Caco-2 (cell line): Measurements from ENCODE around the gene TTLL11. TPM values are rescaled to one million over a fixed set of nuclear protein-coding genes. Genes with fewer than 3 reads are reported as not detected.

Experiments used
- BruUV-seq: library from RNA; stranded (reverse); fragments of 400-500 nt; replicated peaks from 2 replicates; lab custom pipeline; 2021; lab: Mats Ljungman, UMichigan
- CTCF ChIA-PET: fragments of 300-600 bp; sonication (Branson Sonifier 250); formaldehyde crosslinking; loops from one replicate; lab custom pipeline; 2022; ENCODE audit warnings: antibody characterized with exemption; lab: Charles Lee
- POLR2A ChIA-PET: fragments of 300-600 bp; sonication (Branson Sonifier 250); formaldehyde crosslinking; loops from one replicate; lab custom pipeline; 2022; ENCODE audit warnings: antibody characterized with exemption; lab: Charles Lee
- DNase-seq, 2 experiments: peaks; one replicate each; pipeline versions ENCODE4 v3.0.0 to v3.0.0-alpha.2; 2020 to 2022
- H3K27me3 ChIP-seq: replicated peaks from 2 replicates; pipeline ENCODE4 v1.6.0; 2011; ENCODE audit warnings: low read length; ENCODE audit not compliant: control insufficient read depth, insufficient read depth
- H3K36me3 ChIP-seq: 2 replicates; pipeline ENCODE4 v1.5.1; 2011; ENCODE audit warnings: low read length; ENCODE audit not compliant: control insufficient read depth, insufficient read depth
- H3K4me1 ChIP-seq: fragments of 250-450 bp; sonication (Bioruptor Pico); 2 replicates; pipeline ENCODE4 v1.5.1; 2020; ENCODE audit warnings: mild to moderate bottlenecking
- H3K4me3 ChIP-seq: 2 replicates; pipeline ENCODE4 v1.5.1; 2011; ENCODE audit warnings: low read depth, mild to moderate bottlenecking, control low read depth, low read length
- H3K9me3 ChIP-seq: fragments of 250-450 bp; sonication (Bioruptor Pico); 2 replicates; pipeline ENCODE4 v1.5.1; 2020; ENCODE audit warnings: mild to moderate bottlenecking, moderate library complexity
- H3K27ac Mint-ChIP-seq: one replicate; pipeline ENCODE4 v1.8.0; 2022; ENCODE audit warnings: mixed read lengths; ENCODE audit not compliant: unreplicated experiment
- H3K27me3 Mint-ChIP-seq: one replicate; pipeline ENCODE4 v1.8.0; 2022; ENCODE audit warnings: mixed read lengths; ENCODE audit not compliant: insufficient read depth, unreplicated experiment
- H3K36me3 Mint-ChIP-seq: one replicate; pipeline ENCODE4 v1.8.0; 2022; ENCODE audit warnings: mild to moderate bottlenecking, mixed read lengths; ENCODE audit not compliant: insufficient read depth, unreplicated experiment
- H3K4me1 Mint-ChIP-seq: one replicate; pipeline ENCODE4 v1.8.0; 2022; ENCODE audit warnings: low read depth, mixed read lengths; ENCODE audit not compliant: unreplicated experiment
- H3K4me3 Mint-ChIP-seq: one replicate; pipeline ENCODE4 v1.8.0; 2022; ENCODE audit warnings: mild to moderate bottlenecking, moderate library complexity, mixed read lengths; ENCODE audit not compliant: unreplicated experiment
- H3K9me3 Mint-ChIP-seq: one replicate; pipeline ENCODE4 v1.8.0; 2022; ENCODE audit warnings: mixed read lengths; ENCODE audit not compliant: unreplicated experiment
- intact Hi-C: fragments of 100-400 bp; cut with micrococcal nuclease; formaldehyde crosslinking; loops from one replicate; pipeline ENCODE4 v1.10.0; 2022; ENCODE audit not compliant: unreplicated experiment
- total RNA-seq: library from RNA; stranded (reverse); gene quantifications from 2 replicates; pipeline ENCODE4 v1.2.3, GENCODE V29; 2022
- TF ChIP-seq, protein P1 (sequence below), 2 experiments: fragments of 200-600 bp in 1 of 2; IDR thresholded peaks; 1 replicate in 1 of 2; 2 replicates in 1 of 2; pipeline versions ENCODE4 v1.5.1 to v1.8.0; 2011 to 2022; ENCODE audit warnings: antibody characterized with exemption in 1 of 2, control low read depth in 1 of 2, inconsistent platforms in 1 of 2, low read depth in 1 of 2, low read length in 1 of 2, mild to moderate bottlenecking in 1 of 2, moderate library complexity in 1 of 2; ENCODE audit not compliant: insufficient read depth in 1 of 2, severe bottlenecking in 1 of 2, unreplicated experiment in 1 of 2

TTLL11 gene
- total RNA-seq, 1 experiment from 2014 or later = 4.4 TPM

DNA sequence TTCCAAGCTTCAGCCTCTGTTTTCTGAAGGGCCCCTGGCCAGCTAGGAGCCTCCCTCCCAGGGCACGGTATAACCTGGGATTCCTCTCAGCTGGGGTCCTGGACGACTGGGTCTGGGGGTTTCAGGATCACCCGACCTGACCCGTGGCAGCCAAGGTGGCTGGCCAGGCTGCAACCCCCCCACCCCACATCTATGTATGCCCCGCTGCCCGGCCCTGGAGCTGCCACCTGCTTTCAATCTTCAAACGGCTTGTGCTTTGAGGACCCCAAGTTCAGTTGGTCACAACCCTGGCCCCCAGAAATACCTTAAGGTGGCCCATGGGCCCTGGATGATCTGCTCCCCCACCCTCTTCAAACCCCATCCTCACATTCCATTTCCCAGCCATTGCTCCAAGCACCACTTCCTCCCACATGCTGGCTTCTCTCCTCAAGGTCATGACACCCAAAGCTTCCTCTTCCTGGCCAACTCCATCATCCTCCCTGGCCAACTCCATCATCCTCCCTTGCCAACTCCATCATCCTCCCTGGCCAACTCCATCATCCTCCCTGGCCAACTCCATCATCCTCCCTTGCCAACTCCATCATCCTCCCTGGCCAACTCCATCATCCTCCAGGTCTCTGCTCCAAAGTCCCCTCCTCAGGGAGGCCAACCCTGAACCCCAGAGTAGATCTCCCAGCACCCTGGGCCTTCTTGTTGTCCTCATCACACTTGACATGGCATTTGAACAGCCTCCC is 17.2 kb upstream of the TTLL11 start:
- Mint-ChIP-seq H3K9me3 (no peaks in the 10 kb centered on the region), H3K27ac (no peak overlapping the region), H3K4me3 (no peak overlapping the region), H3K4me1 (no peaks in the 10 kb centered on the region), H3K27me3 (no peaks in the 10 kb centered on the region), H3K36me3 (no peaks in the 10 kb centered on the region)
- TF ChIP-seq, protein P1, sequence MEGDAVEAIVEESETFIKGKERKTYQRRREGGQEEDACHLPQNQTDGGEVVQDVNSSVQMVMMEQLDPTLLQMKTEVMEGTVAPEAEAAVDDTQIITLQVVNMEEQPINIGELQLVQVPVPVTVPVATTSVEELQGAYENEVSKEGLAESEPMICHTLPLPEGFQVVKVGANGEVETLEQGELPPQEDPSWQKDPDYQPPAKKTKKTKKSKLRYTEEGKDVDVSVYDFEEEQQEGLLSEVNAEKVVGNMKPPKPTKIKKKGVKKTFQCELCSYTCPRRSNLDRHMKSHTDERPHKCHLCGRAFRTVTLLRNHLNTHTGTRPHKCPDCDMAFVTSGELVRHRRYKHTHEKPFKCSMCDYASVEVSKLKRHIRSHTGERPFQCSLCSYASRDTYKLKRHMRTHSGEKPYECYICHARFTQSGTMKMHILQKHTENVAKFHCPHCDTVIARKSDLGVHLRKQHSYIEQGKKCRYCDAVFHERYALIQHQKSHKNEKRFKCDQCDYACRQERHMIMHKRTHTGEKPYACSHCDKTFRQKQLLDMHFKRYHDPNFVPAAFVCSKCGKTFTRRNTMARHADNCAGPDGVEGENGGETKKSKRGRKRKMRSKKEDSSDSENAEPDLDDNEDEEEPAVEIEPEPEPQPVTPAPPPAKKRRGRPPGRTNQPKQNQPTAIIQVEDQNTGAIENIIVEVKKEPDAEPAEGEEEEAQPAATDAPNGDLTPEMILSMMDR (IDR thresholded peaks at IDR 0.05; ENCODE audit: insufficient read depth in 1 of 2, low read depth in 1 of 2, low read length in 1 of 2, severe bottlenecking in 1 of 2, unreplicated experiment in 1 of 2) = no peak
- Histone ChIP-seq H3K9me3 (no peaks in the 10 kb centered on the region), H3K4me3 (no peak overlapping the region), H3K36me3 (no peaks in the 10 kb centered on the region), H3K4me1 (no peaks in the 10 kb centered on the region), H3K27me3 (no peaks in the 10 kb centered on the region)
- intact Hi-C loops = no loop called here
- ChIA-PET POLR2A (no interaction called here), CTCF (interaction anchor here (0.8 kb wide), 1 partner anchor 12 kb away, joined by 4 read pairs; no protein-coding TSS in a partner anchor)
- BruUV-seq = no TSS peak
- DNase-seq = no peak

GRCh38 chr9:122109035-122109813 is 16.1 kb upstream of the TTLL11 start:
- ChIA-PET CTCF (interaction anchor here (0.8 kb wide), 1 partner anchor 11 kb away, joined by 4 read pairs; no protein-coding TSS in a partner anchor), POLR2A (no interaction called here)
- H3K4me3 Mint-ChIP-seq = no peak overlapping the region
- BruUV-seq = no TSS peak
- H3K4me1 Mint-ChIP-seq = no peaks in the 10 kb centered on the region
- Histone ChIP-seq H3K9me3 (no peaks in the 10 kb centered on the region), H3K36me3 (no peaks in the 10 kb centered on the region), H3K27me3 (no peaks in the 10 kb centered on the region), H3K4me3 (no peak overlapping the region), H3K4me1 (no peaks in the 10 kb centered on the region)
- no peaks in the 10 kb centered on the region for H3K27me3 Mint-ChIP-seq
- DNase-seq = no peak
- TF ChIP-seq, protein P1 (IDR thresholded peaks at IDR 0.05; ENCODE audit: insufficient read depth in 1 of 2, low read depth in 1 of 2, low read length in 1 of 2, severe bottlenecking in 1 of 2, unreplicated experiment in 1 of 2) = no peak
- intact Hi-C loops = no loop called here
- peaks cover 3% of the 10 kb centered on the region for H3K9me3 Mint-ChIP-seq
- no peak overlapping the region for H3K27ac Mint-ChIP-seq
- H3K36me3 Mint-ChIP-seq = no peaks in the 10 kb centered on the region

DNA sequence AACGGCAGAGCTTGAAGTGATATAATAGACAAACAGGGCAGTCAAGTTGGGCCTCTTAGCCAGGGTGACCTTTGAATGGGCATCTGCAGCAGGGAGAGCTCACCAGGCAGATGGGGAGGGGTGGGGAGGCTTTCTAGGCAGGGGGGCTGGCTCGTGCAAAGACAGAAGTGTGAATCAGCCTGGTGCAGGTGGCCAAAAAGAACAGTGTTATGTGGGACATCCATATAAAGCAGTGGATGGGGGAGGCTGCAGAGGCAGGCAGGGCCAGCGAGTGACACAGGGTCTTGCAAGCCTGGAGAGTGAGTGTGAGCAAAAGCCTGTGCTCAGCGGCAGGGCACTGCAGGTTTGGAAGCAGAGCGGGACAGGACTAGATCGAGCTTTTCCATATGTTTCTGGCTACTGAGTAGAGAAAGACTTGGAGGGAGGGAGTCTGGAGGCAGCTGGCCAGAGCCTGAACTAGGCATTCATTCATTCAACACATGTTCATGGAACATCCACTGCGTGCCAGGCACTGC is 14.2 kb upstream of the TTLL11 start:
- POLR2A ChIA-PET = no interaction called here
- CTCF ChIA-PET = interaction anchor here (0.7 to 1.5 kb wide), 3 partner anchors 8 to 107 kb away, joined by 3 to 7 read pairs (median 3); no protein-coding TSS in a partner anchor
- intact Hi-C loops = no loop called here
- Histone ChIP-seq H3K4me3 (no peak overlapping the region), H3K27me3 (no peaks in the 10 kb centered on the region), H3K9me3 (peaks cover 7% of the 10 kb centered on the region), H3K36me3 (no peaks in the 10 kb centered on the region), H3K4me1 (no peaks in the 10 kb centered on the region)
- Mint-ChIP-seq H3K4me1 (no peaks in the 10 kb centered on the region), H3K4me3 (no peak overlapping the region), H3K36me3 (no peaks in the 10 kb centered on the region), H3K27me3 (no peaks in the 10 kb centered on the region), H3K27ac (no peak overlapping the region), H3K9me3 (peaks cover 11% of the 10 kb centered on the region)
- no TSS peak for BruUV-seq
- TF ChIP-seq, protein P1 (IDR thresholded peaks at IDR 0.05; ENCODE audit: insufficient read depth in 1 of 2, low read depth in 1 of 2, low read length in 1 of 2, severe bottlenecking in 1 of 2, unreplicated experiment in 1 of 2) = no peak
- no peak for DNase-seq
